Stimulated activated CD4-positive, alpha-beta T cell treated with anti-CD3 and anti-CD28 coated beads, Interleukin-4, amount 100 ng/mL, for 24 hours (primary cell): ENCODE results near the gene LMNB1.
"Not testable (repeated sequence)": the region's sequence is repeated elsewhere in the genome, so short reads cannot be mapped to it uniquely, and the experiment has no call there.

Experiments used
- DNase-seq: peaks from one replicate; pipeline ENCODE4 v3.0.0-alpha.2; 2020

Gene LMNB1

DNA sequence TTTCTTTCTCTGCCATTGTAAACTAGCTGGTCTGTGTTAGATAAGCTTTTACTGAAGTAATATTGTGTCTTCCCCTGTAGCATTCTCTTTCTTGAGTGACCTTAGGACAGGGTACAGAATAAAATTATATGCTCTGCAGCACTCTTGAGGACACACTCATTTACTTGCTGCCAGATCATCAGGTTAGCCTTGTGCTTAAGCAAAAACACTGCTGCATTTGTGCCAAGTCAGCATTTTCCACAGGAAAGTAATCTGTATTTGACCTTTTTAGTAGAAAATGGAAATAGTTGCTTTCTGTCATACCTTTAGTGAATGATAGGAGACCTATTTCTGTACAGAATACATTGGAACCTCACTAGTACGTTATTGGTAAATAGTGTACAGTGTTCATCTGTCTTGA is 54.2 kb downstream of the LMNB1 start:
- DNase-seq = no peak

- no peak for DNase-seq
These were observed 59.8 kb downstream of the LMNB1 start for GRCh38 chr5:126836778-126837177.

GRCh38 chr5:126837242-126837641 is 60.3 kb downstream of the LMNB1 start:
- DNase-seq = no peak

- DNase-seq = no peak
These were observed 61.1 kb downstream of the LMNB1 start for GRCh38 chr5:126837906-126838539.

DNA sequence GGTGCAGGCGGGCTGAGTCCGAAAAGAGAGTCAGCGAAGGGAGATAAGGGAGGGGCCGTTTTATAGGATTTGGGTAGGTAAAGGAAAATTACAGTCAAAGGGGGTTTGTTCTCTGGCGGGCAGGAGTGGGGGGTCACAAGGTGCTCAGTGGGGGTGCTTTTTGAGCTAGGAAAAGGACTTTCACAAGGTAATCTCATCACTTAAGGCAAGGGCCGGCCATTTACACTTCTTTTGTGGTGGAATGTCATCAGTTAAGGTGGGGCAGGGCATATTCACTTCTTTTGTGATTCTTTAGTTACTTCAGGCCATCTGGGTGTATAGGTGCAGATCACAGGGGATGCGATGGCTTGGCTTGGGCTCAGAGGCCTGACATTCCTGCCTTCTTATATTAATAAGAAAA is 62.5 kb downstream of the LMNB1 start:
- DNase-seq = not testable (repeated sequence)

DNA sequence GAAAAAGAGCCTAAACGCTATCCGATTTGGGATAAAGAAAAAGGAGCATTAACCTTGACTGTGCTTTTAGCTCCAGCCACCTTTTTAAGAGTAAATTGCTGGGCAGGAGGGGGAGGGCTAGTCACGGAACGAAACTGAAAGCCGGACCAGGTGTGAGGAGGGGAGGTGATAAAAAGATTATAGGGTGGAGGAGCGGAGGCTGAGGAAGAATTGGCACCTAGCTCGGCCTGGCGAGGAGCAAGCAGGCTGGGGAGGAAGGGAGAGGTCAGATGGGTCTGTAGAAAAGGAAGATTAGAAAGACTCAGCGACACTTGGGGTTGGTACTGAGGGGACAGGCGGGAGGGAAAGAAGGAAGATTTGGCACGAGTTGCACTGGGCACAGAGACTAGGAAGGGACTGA is 66.4 kb downstream of the LMNB1 start:
- not testable (repeated sequence) for DNase-seq

DNA sequence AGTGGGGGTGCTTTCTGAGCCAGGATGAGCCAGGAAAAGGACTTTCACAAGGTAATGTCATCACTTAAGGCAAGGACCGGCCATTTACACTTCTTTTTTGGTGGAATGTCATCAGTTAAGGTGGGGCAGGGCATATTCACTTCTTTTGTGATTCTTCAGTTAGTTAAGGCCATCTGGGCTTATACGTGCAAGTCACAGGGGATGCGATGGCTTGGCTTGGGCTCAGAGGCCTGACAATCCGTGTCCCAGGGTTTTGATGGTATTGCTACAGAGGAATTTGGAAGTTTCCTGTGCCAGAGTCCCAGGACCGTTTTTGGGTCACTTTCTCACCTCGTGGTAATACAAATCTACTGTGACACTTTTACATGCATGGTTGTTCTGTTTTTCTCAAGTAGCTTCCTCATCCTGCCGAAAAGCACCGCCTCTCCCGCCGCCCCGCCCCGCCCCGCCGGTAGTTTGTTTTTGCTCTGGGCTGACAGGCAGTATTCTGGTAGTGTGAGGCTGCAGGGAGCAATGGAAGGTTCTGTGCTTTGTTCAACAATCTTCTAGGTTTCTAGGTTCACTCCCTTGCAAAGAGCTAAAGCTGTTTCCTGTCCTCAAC is 68.6 kb downstream of the LMNB1 start:
- peak; percentile 48 for DNase-seq

GRCh38 chr5:126846344-126846743 is 69.4 kb downstream of the LMNB1 start:
- DNase-seq = no peak

GRCh38 chr5:126846744-126847455 is 70.0 kb downstream of the LMNB1 start:
- no peak for DNase-seq

- DNase-seq = no peak
These were observed 70.5 kb downstream of the LMNB1 start for GRCh38 chr5:126847456-126847820.

GRCh38 chr5:126847826-126848251 is 70.9 kb downstream of the LMNB1 start:
- no peak for DNase-seq

DNA sequence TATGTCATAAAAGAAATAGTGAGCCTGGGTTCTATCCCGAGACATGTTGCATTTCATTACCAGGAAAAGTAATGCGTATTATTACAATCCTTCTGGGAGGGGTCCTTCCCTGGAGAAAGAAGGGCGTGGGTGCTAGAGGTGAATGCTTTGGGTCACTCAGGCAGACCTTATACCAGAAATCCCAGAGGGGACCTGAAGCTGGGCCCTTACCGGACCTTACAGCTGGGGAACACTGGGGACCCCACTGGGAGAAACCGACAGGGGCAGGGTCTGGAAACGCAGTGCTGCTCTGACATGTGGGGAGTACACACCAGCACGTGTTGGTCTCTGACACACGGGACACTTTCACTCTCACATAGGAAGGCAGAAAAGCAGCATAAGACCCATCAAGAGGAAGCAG is 71.3 kb downstream of the LMNB1 start:
- no peak for DNase-seq

- no peak for DNase-seq
These were observed 72.3 kb downstream of the LMNB1 start for GRCh38 chr5:126849101-126849678.

DNA sequence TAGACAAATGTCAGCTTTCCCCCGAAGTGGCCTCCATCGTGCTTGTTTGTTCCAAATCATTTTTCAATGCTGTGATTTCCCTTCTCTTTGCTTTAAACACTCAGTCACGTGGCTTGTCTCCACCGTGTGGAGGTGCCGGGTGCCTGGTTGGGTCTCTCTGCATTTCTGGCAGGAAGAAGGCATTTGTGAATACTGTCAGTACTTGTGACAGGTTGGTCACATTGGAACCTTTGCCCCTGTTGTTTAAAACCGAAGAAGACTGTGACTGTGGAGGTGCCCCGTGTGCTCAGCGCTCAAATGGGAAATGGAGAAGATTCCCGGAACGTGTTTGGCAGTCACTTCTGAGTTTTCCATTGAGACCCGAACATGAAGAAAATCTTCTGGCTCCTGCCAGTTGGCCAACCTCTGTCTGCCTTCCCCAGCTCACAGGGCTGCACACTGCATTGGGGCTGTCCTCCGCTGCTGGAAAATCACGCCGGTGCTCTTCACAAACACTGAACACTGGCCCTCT is 74.6 kb downstream of the LMNB1 start:
- no peak for DNase-seq

DNA sequence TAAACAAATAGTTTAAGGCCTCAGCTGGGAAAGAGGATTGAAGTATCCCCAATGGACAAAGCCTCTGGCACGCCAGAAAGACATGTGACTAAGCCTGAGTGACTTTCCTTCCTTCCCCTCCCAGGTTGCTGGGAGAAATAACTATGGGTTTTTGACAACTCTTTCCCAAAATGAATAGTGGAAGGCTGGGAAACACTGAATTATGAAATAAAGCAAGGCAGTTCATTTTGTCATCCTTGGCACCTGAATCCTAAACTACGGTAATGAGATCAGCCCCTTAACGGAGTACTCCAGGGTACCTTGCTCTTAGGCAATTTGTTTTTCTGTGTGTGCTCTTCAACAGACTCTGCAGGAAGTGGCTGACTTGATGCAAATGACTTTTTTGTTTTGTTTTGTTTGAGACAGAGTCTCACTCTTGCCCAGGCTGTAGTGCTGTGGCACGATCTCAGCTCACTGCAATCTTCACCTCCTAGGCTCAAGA is 75.2 kb downstream of the LMNB1 start:
- DNase-seq = no peak

DNA sequence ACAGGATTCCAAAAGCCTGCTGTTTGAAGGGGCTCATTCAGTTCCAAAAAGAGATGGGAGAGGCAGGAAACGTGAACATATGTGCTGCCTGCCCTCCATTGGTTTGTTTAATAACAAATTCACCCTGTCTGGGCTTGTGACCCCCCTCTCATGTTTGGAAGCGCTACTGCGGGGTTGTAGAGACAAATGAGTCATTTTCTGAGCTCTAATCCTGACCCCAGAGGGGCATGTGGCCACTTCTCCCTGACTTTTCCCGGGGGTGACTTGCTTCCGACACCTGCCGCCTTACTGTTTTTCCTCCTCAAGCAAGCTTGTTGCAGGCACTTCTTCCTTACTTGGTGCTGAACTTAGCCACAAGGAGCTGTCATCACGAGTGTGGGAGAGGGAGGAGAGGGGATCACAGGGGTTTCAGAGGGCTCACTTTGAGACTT is 75.9 kb downstream of the LMNB1 start:
- no peak for DNase-seq

- DNase-seq = not testable (repeated sequence)
These were observed 76.8 kb downstream of the LMNB1 start for GRCh38 chr5:126853541-126854307.

DNA sequence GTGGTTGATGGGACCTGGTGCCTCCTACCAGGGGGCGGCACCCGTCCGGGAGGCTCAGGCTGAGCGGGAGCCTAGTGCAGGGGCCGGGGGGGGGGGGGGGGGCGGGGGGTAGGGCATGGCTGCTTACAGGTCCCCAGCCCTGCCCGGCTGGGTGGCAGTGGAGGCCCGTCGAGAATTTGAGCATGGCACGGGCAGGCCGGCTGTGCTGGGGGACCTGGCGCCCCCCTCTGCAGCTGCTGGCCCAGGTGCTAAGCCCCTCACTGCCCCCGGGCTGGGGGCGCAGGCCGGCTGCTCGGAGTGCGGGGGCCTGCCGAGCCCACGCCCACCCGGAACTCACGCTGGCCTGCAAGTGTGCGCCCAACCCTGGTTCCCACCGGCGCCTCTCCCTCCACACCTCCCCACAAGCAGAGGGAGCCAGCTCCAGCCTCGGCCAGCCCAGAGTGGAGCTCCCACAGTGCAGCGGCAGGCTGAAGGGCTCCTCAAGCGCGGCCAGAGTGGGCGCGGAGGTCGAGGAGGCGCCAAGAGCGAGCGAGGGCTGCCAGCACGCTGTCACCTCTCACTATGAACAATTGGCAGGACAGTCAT is 77.7 kb downstream of the LMNB1 start:
- no peak for DNase-seq

- no peak for DNase-seq
These were observed 78.3 kb downstream of the LMNB1 start for GRCh38 chr5:126855266-126855665.

- DNase-seq = no peak
These were observed 80.8 kb downstream of the LMNB1 start for GRCh38 chr5:126857472-126858410.

GRCh38 chr5:126858441-126858840 is 81.5 kb downstream of the LMNB1 start:
- no peak for DNase-seq
